MM.1S (cell line): Measurements from ENCODE around the gene SOX10.

Experiments
- DNase-seq: peaks from one replicate; pipeline ENCODE4 v3.0.0-alpha.2; 2015
- H2AFZ ChIP-seq: fragments of 300-600 bp; sonication (generic); 2 replicates; pipeline ENCODE4 v1.6.0; 2016; ENCODE audit warnings: antibody characterized with exemption, low read length
- H3F3A ChIP-seq: fragments of 300-600 bp; sonication (generic); 2 replicates; pipeline ENCODE4 v1.6.1; 2016; ENCODE audit warnings: mild to moderate bottlenecking, antibody characterized with exemption, low read length, moderate library complexity, mixed read lengths; ENCODE audit not compliant: insufficient read depth
- H3K27ac ChIP-seq: fragments of 300-600 bp; sonication (generic); 2 replicates; pipeline ENCODE4 v1.5.1; 2016; ENCODE audit warnings: mild to moderate bottlenecking, low read length
- H3K27me3 ChIP-seq: fragments of 300-600 bp; sonication (generic); replicated peaks from 2 replicates; pipeline ENCODE4 v1.6.0; 2016; ENCODE audit warnings: low read length; ENCODE audit not compliant: insufficient read depth
- H3K36me3 ChIP-seq: fragments of 300-600 bp; sonication (generic); replicated peaks from 2 replicates; pipeline ENCODE4 v1.6.1; 2016; ENCODE audit warnings: mild to moderate bottlenecking, low read length, mixed read lengths; ENCODE audit not compliant: insufficient read depth
- H3K4me1 ChIP-seq: fragments of 300-600 bp; sonication (generic); 2 replicates; pipeline ENCODE4 v1.6.1; 2016; ENCODE audit warnings: low read length, mixed read lengths
- H3K4me2 ChIP-seq: fragments of 300-600 bp; sonication (generic); 2 replicates; pipeline ENCODE4 v1.6.0; 2016; ENCODE audit warnings: low read depth, low read length
- H3K4me3 ChIP-seq: fragments of 300-600 bp; sonication (generic); 2 replicates; pipeline ENCODE4 v1.5.1; 2016; ENCODE audit warnings: low read length, mixed read lengths
- H3K79me2 ChIP-seq: fragments of 300-600 bp; sonication (generic); 2 replicates; pipeline ENCODE4 v1.6.1; 2016; ENCODE audit warnings: mixed run types, low read length, mixed read lengths
- H3K9ac ChIP-seq: fragments of 300-600 bp; sonication (generic); 2 replicates; pipeline ENCODE4 v1.6.1; 2016; ENCODE audit warnings: low read length, mixed read lengths
- H3K9me2 ChIP-seq: fragments of 300-600 bp; sonication (generic); replicated peaks from 2 replicates; pipeline ENCODE4 v1.6.1; 2016; ENCODE audit warnings: mild to moderate bottlenecking, low read length, mixed read lengths; ENCODE audit not compliant: insufficient read depth
- H3K9me3 ChIP-seq: fragments of 300-600 bp; sonication (generic); replicated peaks from 2 replicates; pipeline ENCODE4 v1.6.1; 2016; ENCODE audit warnings: mild to moderate bottlenecking, low read length, mixed read lengths; ENCODE audit not compliant: insufficient read depth
- H4K20me1 ChIP-seq: fragments of 300-600 bp; sonication (generic); 2 replicates; pipeline ENCODE4 v1.6.1; 2016; ENCODE audit warnings: mild to moderate bottlenecking, low read length, moderate library complexity, mixed read lengths; ENCODE audit not compliant: insufficient read depth
- CTCF ChIP-seq: fragments of 300-600 bp; sonication (generic); IDR thresholded peaks from 2 replicates; pipeline ENCODE4 v1.5.1; 2016; ENCODE audit warnings: antibody characterized with exemption, low read length, mixed read lengths
- EZH2 ChIP-seq: fragments of 300-600 bp; sonication (generic); optimal IDR thresholded peaks from 2 replicates; pipeline ENCODE3; 2017; ENCODE audit warnings: low read depth, mild to moderate bottlenecking, antibody characterized with exemption, low read length, mixed read lengths
- EZH2phosphoT487 ChIP-seq: fragments of 300-600 bp; sonication (generic); IDR thresholded peaks from 2 replicates; pipeline ENCODE4 v1.6.1; 2018; ENCODE audit warnings: antibody characterized with exemption, low read length

Gene SOX10

DNA sequence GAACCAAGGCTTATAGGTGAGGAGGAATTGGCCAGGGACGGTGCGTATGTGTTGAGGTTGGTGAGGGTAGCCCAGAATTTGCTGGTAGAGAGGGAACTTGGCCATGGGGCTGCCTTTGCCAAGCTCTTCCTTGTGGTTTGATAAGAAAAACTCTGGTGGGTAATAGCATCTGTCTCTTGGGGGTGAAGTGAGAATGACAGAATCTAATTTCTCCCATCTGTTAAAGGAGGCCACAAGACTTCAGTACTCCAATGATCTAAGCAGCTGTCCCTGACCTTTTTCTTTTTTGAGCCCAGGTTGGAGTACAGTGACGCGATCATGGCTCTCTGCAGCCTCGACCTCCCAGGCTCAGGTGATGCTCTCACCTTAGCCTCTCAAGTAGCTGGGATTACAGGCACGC, 36.9 kb upstream of the SOX10 start:
- DNase-seq = no peak
- no peaks in the 10 kb centered on the region for H3K27me3 ChIP-seq
- no peaks in the 10 kb centered on the region for H3K36me3 ChIP-seq
- H3K79me2 ChIP-seq = no peaks in the 10 kb centered on the region
- H3K4me1 ChIP-seq = no peaks in the 10 kb centered on the region
- no peak overlapping the region for H3K4me3 ChIP-seq
- no peak overlapping the region for H3K27ac ChIP-seq
- TF ChIP-seq CTCF (no peak), EZH2 (no peak), EZH2phosphoT487 (no peak)
- H3K4me2 ChIP-seq = no peak overlapping the region
- no peak overlapping the region for H3K9ac ChIP-seq
- H4K20me1 ChIP-seq = no peaks in the 10 kb centered on the region
- H3F3A ChIP-seq = no peaks in the 10 kb centered on the region
- H3K9me3 ChIP-seq = no peaks in the 10 kb centered on the region
- no peaks in the 10 kb centered on the region for H3K9me2 ChIP-seq
- no peak overlapping the region for H2AFZ ChIP-seq

DNA sequence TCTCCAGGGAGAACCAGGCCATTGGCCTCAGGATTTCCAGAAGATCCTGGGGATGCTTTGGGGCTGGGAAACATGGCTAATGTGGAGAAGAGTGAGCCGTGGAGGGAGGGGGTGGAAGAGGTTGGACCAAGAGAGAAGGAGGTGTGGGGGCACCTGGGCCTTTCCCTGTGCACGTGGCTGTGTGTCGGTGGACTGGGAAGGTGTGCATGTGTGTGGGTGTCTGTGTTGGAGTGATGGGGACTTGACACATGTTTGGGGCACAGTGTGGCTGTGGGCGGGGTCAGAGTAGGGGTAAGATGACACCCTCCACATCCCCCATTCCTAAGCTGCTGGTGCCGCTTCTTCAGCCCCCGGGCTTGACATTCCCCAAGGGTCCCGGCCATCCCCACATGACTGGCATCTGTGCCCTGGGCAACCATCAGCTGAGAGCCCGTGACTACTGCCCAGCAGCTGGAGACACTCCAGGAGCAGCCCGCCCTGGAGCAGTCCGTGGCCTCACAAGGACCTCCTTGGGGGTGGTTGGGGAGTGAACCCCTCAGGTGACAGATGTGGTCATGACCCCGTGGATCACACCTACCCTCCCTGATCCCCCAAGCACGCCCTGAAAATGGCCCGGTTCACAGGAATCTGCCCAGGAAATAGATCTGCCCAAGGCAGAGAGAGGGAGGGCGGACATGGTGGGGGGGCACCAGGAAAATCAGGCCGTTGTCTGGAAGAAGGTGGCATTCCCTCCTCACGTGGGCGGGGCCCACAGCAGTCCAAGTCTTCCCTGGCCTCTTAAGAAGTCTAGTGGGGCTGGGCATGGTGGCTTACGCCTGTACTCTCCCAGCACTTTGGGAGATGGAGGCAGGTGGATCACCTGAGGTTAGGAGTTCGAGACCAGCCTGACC, 34.8 kb upstream of the SOX10 start:
- Histone ChIP-seq H2AFZ (no peak overlapping the region), H3K36me3 (no peaks in the 10 kb centered on the region), H3K27me3 (no peaks in the 10 kb centered on the region), H3K9me2 (no peaks in the 10 kb centered on the region), H3K79me2 (no peaks in the 10 kb centered on the region), H3K27ac (no peak overlapping the region), H3K9ac (no peak overlapping the region), H4K20me1 (no peaks in the 10 kb centered on the region), H3K4me3 (no peak overlapping the region), H3K4me2 (no peak overlapping the region), H3K4me1 (no peaks in the 10 kb centered on the region), H3F3A (no peaks in the 10 kb centered on the region), H3K9me3 (no peaks in the 10 kb centered on the region)
- DNase-seq = no peak
- no peak for TF ChIP-seq EZH2
- TF ChIP-seq CTCF = no peak
- TF ChIP-seq EZH2phosphoT487 = no peak

DNA sequence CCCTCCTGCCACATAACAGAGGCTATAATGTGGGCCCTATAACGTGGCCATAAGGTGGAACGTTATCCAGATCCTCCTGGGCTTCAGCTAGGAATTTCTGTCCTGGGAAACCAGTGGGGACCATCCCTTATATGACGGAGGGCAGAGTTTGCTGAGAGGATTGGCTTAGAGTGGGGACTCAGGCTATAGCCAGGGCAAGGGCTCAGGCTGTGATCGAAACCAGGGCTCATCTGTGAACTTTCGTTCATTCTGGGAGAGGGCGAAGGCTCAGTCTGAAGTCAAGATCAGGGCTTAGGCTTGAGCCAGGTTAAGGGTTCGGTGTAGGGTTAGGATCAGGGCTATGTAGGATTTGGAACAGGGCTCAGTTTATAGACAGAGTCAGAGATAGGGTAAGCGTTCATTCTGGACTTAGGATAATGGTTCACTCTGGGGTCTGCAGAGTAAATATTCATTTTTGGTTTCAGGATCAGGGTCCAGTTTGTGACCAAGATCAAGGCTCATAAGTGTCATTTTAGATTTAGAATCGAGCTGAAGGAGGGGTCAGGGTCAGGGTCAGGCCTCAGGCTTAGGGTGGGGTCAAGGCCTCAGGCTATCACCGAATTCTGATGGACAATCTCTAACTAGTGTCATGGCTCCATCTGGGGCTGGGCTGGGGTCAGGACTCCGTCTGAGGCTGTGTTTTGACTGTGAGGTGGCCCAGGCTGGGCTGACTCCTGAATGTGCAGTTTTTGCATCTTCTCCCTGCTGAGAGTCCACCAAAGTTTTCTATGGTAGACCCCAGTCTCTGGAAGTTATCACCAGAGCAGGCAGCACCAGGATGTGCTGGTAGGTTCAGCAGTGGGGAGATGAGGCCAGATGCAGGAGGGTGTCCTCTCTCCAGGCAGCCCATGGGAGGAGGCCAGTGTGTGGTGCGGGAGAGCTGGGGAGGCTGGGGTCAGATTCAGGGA, 33.9 kb upstream of the SOX10 start:
- Histone ChIP-seq H3K27ac (no peak overlapping the region), H3K79me2 (no peaks in the 10 kb centered on the region), H3K9me2 (no peaks in the 10 kb centered on the region), H3K4me3 (no peak overlapping the region), H3K36me3 (no peaks in the 10 kb centered on the region), H3K4me1 (no peaks in the 10 kb centered on the region), H3K9me3 (no peaks in the 10 kb centered on the region), H3K4me2 (no peak overlapping the region), H2AFZ (no peak overlapping the region), H4K20me1 (no peaks in the 10 kb centered on the region), H3K9ac (no peak overlapping the region), H3K27me3 (no peaks in the 10 kb centered on the region), H3F3A (no peaks in the 10 kb centered on the region)
- TF ChIP-seq CTCF (no peak), EZH2phosphoT487 (no peak)
- no peak for DNase-seq
